ENCODE measurements around the gene CST3. TPM values are rescaled to one million over a fixed set of nuclear protein-coding genes. Genes with fewer than 3 reads are reported as not detected.

The CST3 gene
- total RNA-seq, 1 experiment from 2014 or later: 158 TPM

- TF ChIP-seq SIN3A (IDR thresholded peaks at IDR 0.05; ENCODE audit: borderline replicate concordance, insufficient read depth, low read depth, low read length) (no peak), CTCF (IDR thresholded peaks at IDR 0.05) (no peak), POLR2AphosphoS5 (IDR thresholded peaks at IDR 0.05; ENCODE audit: low read depth, low read length) (no peak), TCF7L2 (IDR thresholded peaks at IDR 0.05; ENCODE audit: low read depth, low read length) (no peak), REST (IDR thresholded peaks at IDR 0.05; ENCODE audit: insufficient read depth in 1 of 2, low read depth in 2 of 2, low read length in 1 of 2) (no peak)
- Histone ChIP-seq H3K4me3 (ENCODE audit: low read depth in 2 of 2, low read length in 2 of 2) (no peak overlapping the region), H3K27ac (ENCODE audit: low read length) (no peak overlapping the region), H3K9me3 (ENCODE audit: control insufficient read depth, insufficient read depth, low read depth, low read length) (no peaks in the 10 kb centered on the region), H3K36me3 (ENCODE audit: control insufficient read depth, insufficient read depth, low read length) (no peaks in the 10 kb centered on the region), H3K4me1 (ENCODE audit: control insufficient read depth, insufficient read depth, low read length) (no peaks in the 10 kb centered on the region), H3K27me3 (ENCODE audit: control insufficient read depth, insufficient read depth, low read length) (no peaks in the 10 kb centered on the region)
- ChIA-PET CTCF (no interaction called here), POLR2A (no interaction called here)
- ATAC-seq (no peak), DNase-seq (ENCODE audit: low read depth, low spot score) (no peak)
- intact Hi-C loops (cut with micrococcal nuclease; ENCODE audit: unreplicated experiment) (loop anchor here (10.0 kb wide), 1 partner anchor 65 kb away; no protein-coding TSS in a partner anchor), in situ Hi-C loops (cut with HindIII; ENCODE audit: low pct_unique_long_range_greater_than_20kb, low sequenced_read_pairs) (no loop called here)
- BruUV-seq (replicated peaks): no TSS peak
Observed at GRCh38 chr20:23679133-23680092, 41.7 kb upstream of the CST3 start.

- intact Hi-C loops (cut with micrococcal nuclease; ENCODE audit: unreplicated experiment) (loop anchor here (10.0 kb wide), 1 partner anchor 58 kb away; no protein-coding TSS in a partner anchor), in situ Hi-C loops (cut with HindIII; ENCODE audit: low pct_unique_long_range_greater_than_20kb, low sequenced_read_pairs) (no loop called here)
- H3K9me3 ChIP-seq (ENCODE audit: control insufficient read depth, insufficient read depth, low read depth, low read length): no peaks in the 10 kb centered on the region
- no TSS peak for BruUV-seq (replicated peaks)
- no peak overlapping the region for H3K4me3 ChIP-seq (ENCODE audit: low read depth in 2 of 2, low read length in 2 of 2)
- H3K4me1 ChIP-seq (ENCODE audit: control insufficient read depth, insufficient read depth, low read length): no peaks in the 10 kb centered on the region
- DNase-seq (ENCODE audit: low read depth, low spot score) (no peak), ATAC-seq (no peak)
- TF ChIP-seq TCF7L2 (IDR thresholded peaks at IDR 0.05; ENCODE audit: low read depth, low read length): no peak
- TF ChIP-seq SIN3A (IDR thresholded peaks at IDR 0.05; ENCODE audit: borderline replicate concordance, insufficient read depth, low read depth, low read length): no peak
- TF ChIP-seq REST (IDR thresholded peaks at IDR 0.05; ENCODE audit: insufficient read depth in 1 of 2, low read depth in 2 of 2, low read length in 1 of 2): no peak
- TF ChIP-seq POLR2AphosphoS5 (IDR thresholded peaks at IDR 0.05; ENCODE audit: low read depth, low read length): no peak
- TF ChIP-seq CTCF (IDR thresholded peaks at IDR 0.05): no peak
- H3K36me3 ChIP-seq (ENCODE audit: control insufficient read depth, insufficient read depth, low read length): no peaks in the 10 kb centered on the region
- CTCF ChIA-PET: no interaction called here
- no peaks in the 10 kb centered on the region for H3K27me3 ChIP-seq (ENCODE audit: control insufficient read depth, insufficient read depth, low read length)
- POLR2A ChIA-PET: no interaction called here
- H3K27ac ChIP-seq (ENCODE audit: low read length): no peak overlapping the region
Observed at GRCh38 chr20:23673209-23673608, 35.5 kb upstream of the CST3 start.
